NB4 (cell line): Measurements from ENCODE around the gene WNT1.

Source experiments
- MYC ChIP-seq: IDR thresholded peaks from 2 replicates; pipeline ENCODE4 v1.6.1; 2011; ENCODE audit warnings: low read depth, low read length
- POLR2A ChIP-seq: IDR thresholded peaks from 2 replicates; pipeline ENCODE4 v1.6.1; 2011; ENCODE audit warnings: mild to moderate bottlenecking; ENCODE audit not compliant: insufficient read length; ENCODE audit errors: extremely low read depth
- TF ChIP-seq, protein P1 (sequence below): IDR thresholded peaks from one replicate; pipeline ENCODE4 v1.5.1; 2012; ENCODE audit warnings: low read depth, low read length
- TF ChIP-seq, protein P2 (sequence below): IDR thresholded peaks from 2 replicates; pipeline ENCODE4 v1.6.1; 2011; ENCODE audit warnings: low read depth, low read length

DNA sequence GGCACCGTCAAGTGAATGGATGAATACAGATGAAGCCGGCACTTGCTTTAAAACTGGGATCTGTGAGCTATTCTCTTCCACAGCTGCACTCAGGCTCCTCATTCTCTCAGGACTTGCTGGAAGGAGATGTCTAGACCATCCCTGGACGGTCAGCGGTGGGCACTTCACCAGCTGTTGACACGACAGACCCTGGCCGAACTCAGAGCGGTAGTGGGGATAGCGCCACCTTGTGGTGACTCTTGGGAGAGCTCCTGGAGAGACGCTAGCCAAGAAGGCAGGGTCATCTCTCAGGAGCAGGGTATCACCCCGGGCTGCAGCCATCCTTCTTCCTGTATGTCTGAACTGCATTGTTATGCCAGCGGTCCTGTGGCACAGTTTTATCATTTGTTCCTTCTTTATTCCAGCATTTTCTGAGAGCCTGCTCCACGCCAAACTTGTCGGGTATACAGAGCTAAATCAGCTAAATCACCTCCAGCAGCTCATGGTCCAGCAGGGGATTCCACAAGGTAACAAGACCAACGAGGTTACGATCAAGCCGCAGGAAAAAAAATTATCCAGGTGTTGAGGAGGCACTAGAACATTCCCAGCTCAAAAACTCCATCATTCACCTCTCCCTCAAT lies 10.0 kb downstream of the WNT1 start:
- no peak for TF ChIP-seq POLR2A
- TF ChIP-seq, protein P1, sequence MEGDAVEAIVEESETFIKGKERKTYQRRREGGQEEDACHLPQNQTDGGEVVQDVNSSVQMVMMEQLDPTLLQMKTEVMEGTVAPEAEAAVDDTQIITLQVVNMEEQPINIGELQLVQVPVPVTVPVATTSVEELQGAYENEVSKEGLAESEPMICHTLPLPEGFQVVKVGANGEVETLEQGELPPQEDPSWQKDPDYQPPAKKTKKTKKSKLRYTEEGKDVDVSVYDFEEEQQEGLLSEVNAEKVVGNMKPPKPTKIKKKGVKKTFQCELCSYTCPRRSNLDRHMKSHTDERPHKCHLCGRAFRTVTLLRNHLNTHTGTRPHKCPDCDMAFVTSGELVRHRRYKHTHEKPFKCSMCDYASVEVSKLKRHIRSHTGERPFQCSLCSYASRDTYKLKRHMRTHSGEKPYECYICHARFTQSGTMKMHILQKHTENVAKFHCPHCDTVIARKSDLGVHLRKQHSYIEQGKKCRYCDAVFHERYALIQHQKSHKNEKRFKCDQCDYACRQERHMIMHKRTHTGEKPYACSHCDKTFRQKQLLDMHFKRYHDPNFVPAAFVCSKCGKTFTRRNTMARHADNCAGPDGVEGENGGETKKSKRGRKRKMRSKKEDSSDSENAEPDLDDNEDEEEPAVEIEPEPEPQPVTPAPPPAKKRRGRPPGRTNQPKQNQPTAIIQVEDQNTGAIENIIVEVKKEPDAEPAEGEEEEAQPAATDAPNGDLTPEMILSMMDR = peak; percentile 97
- TF ChIP-seq, protein P2, sequence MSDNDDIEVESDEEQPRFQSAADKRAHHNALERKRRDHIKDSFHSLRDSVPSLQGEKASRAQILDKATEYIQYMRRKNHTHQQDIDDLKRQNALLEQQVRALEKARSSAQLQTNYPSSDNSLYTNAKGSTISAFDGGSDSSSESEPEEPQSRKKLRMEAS = 0 out of 2 replicates have a peak, but pooled peaks have one; percentile 20
- no peak for TF ChIP-seq MYC
